Muscle layer of colon (tissue), 2 donors: ENCODE measurements around the gene PBX4.
"Not testable (repeated sequence)": the region's sequence is repeated elsewhere in the genome, so short reads cannot be mapped to it uniquely, and the experiment has no call there.

ENCODE experiments used
- H3K27ac ChIP-seq: one replicate; pipeline ENCODE4 v1.7.0; 2013; ENCODE audit warnings: low read depth, mild to moderate bottlenecking, low read length, moderate library complexity
- H3K27me3 ChIP-seq, 2 donors: one replicate each; pipeline ENCODE4 v1.7.0; 2013; ENCODE audit warnings: low read length in 2 of 2, mild to moderate bottlenecking in 2 of 2; ENCODE audit not compliant: insufficient read depth in 2 of 2, control insufficient read depth in 1 of 2
- H3K36me3 ChIP-seq: one replicate; pipeline ENCODE4 v1.7.0; 2013; ENCODE audit warnings: mild to moderate bottlenecking, low read length; ENCODE audit not compliant: insufficient read depth
- H3K4me1 ChIP-seq: one replicate; pipeline ENCODE4 v1.7.0; 2013; ENCODE audit warnings: mild to moderate bottlenecking, low read length; ENCODE audit not compliant: insufficient read depth
- H3K4me3 ChIP-seq, 2 donors: one replicate each; pipeline ENCODE4 v1.7.0; 2013; ENCODE audit warnings: low read length in 2 of 2, low read depth in 1 of 2, mild to moderate bottlenecking in 1 of 2, moderate library complexity in 1 of 2
- H3K9ac ChIP-seq: one replicate; pipeline ENCODE4 v1.7.0; 2013; ENCODE audit warnings: low read length
- H3K9me3 ChIP-seq: one replicate; pipeline ENCODE4 v1.7.0; 2013; ENCODE audit warnings: mild to moderate bottlenecking, low read length
- donor health status: abdominal sarcoma.
- donor health status: Adenocarcinoma of cecum.

Gene PBX4

GRCh38 chr19:19619849-19620210, 1.3 kb upstream of the PBX4 start:
- no peaks in the 10 kb centered on the region for H3K36me3 ChIP-seq
- no peak overlapping the region for H3K27ac ChIP-seq
- H3K9me3 ChIP-seq = no peaks in the 10 kb centered on the region
- peaks cover 3 to 29% of the 10 kb centered on the region in 2 donors for H3K27me3 ChIP-seq
- no peaks in the 10 kb centered on the region for H3K4me1 ChIP-seq
- H3K9ac ChIP-seq = no peak overlapping the region
- H3K4me3 ChIP-seq = no peak overlapping the region

- Histone ChIP-seq H3K4me1 (no peaks in the 10 kb centered on the region), H3K9me3 (no peaks in the 10 kb centered on the region), H3K36me3 (no peaks in the 10 kb centered on the region), H3K4me3 (no peak overlapping the region), H3K27me3 (peaks cover 3 to 29% of the 10 kb centered on the region in 2 donors), H3K27ac (no peak overlapping the region), H3K9ac (no peak overlapping the region)
Observed at GRCh38 chr19:19619181-19619848, 828 bp upstream of the PBX4 start.

GRCh38 chr19:19615086-19615485, 3.4 kb downstream of the PBX4 start:
- Histone ChIP-seq H3K4me3 (no peak overlapping the region), H3K27ac (no peak overlapping the region), H3K4me1 (no peaks in the 10 kb centered on the region), H3K9ac (no peak overlapping the region), H3K9me3 (no peaks in the 10 kb centered on the region), H3K36me3 (no peaks in the 10 kb centered on the region), H3K27me3 (peaks cover 3 to 29% of the 10 kb centered on the region in 2 donors)

GRCh38 chr19:19613506-19613905, 5.0 kb downstream of the PBX4 start:
- Histone ChIP-seq H3K9me3 (no peaks in the 10 kb centered on the region), H3K9ac (no peak overlapping the region), H3K4me1 (no peaks in the 10 kb centered on the region), H3K27me3 (peaks cover 3 to 21% of the 10 kb centered on the region in 2 donors), H3K36me3 (no peaks in the 10 kb centered on the region), H3K4me3 (no peak overlapping the region), H3K27ac (no peak overlapping the region)

- Histone ChIP-seq H3K27me3 (no peaks in the 10 kb centered on the region), H3K36me3 (no peaks in the 10 kb centered on the region), H3K9me3 (no peaks in the 10 kb centered on the region), H3K4me1 (no peaks in the 10 kb centered on the region), H3K4me3 (no peak overlapping the region), H3K27ac (no peak overlapping the region), H3K9ac (no peak overlapping the region)
Observed at GRCh38 chr19:19610376-19611202, 7.9 kb downstream of the PBX4 start.

GRCh38 chr19:19606686-19607085, 11.8 kb downstream of the PBX4 start:
- H3K4me1 ChIP-seq, H3K36me3 ChIP-seq, H3K9me3 ChIP-seq, H3K4me3 ChIP-seq, H3K27me3 ChIP-seq, H3K9ac ChIP-seq, H3K27ac ChIP-seq: not testable (repeated sequence)

- Histone ChIP-seq H3K4me3 (no peak overlapping the region), H3K9ac (no peak overlapping the region), H3K9me3 (no peaks in the 10 kb centered on the region), H3K36me3 (no peaks in the 10 kb centered on the region), H3K27ac (no peak overlapping the region), H3K27me3 (no peaks in the 10 kb centered on the region), H3K4me1 (no peaks in the 10 kb centered on the region)
Observed at GRCh38 chr19:19606021-19606420, 12.5 kb downstream of the PBX4 start.

GRCh38 chr19:19602713-19603324, 15.7 kb downstream of the PBX4 start:
- Histone ChIP-seq H3K27me3 (no peaks in the 10 kb centered on the region), H3K9ac (no peak overlapping the region), H3K27ac (no peak overlapping the region), H3K4me1 (no peaks in the 10 kb centered on the region), H3K9me3 (no peaks in the 10 kb centered on the region), H3K4me3 (no peak overlapping the region), H3K36me3 (no peaks in the 10 kb centered on the region)

GRCh38 chr19:19602136-19602712, 16.3 kb downstream of the PBX4 start:
- no peak overlapping the region for H3K9ac ChIP-seq
- H3K4me1 ChIP-seq = no peaks in the 10 kb centered on the region
- H3K27ac ChIP-seq = no peak overlapping the region
- no peaks in the 10 kb centered on the region for H3K9me3 ChIP-seq
- no peak overlapping the region for H3K4me3 ChIP-seq
- no peaks in the 10 kb centered on the region for H3K36me3 ChIP-seq
- H3K27me3 ChIP-seq = no peaks in the 10 kb centered on the region

- H3K4me3 ChIP-seq = no peak overlapping the region
- no peaks in the 10 kb centered on the region for H3K36me3 ChIP-seq
- H3K27ac ChIP-seq = no peak overlapping the region
- no peaks in the 10 kb centered on the region for H3K27me3 ChIP-seq
- no peaks in the 10 kb centered on the region for H3K4me1 ChIP-seq
- no peaks in the 10 kb centered on the region for H3K9me3 ChIP-seq
- no peak overlapping the region for H3K9ac ChIP-seq
Observed at GRCh38 chr19:19600793-19601330, 17.6 kb downstream of the PBX4 start.

GRCh38 chr19:19598728-19599451, 19.6 kb downstream of the PBX4 start:
- H3K4me1 ChIP-seq, H3K27ac ChIP-seq, H3K4me3 ChIP-seq, H3K36me3 ChIP-seq, H3K9me3 ChIP-seq, H3K9ac ChIP-seq, H3K27me3 ChIP-seq: not testable (repeated sequence)
